Gastrocnemius medialis (tissue), 4 donors: ENCODE data around the gene C12orf60. TPM values are rescaled to one million over a fixed set of nuclear protein-coding genes. Genes with fewer than 3 reads are reported as not detected.
A peak's percentile ranks its signal among the peaks of the same experiment; 100 is the strongest.

Experiments used
- ATAC-seq, 2 donors: fragments of 150-250 bp; one replicate each; pipeline ENCODE4 v1.9.1; 2016
- DNase-seq, 2 donors: peaks; one replicate each; pipeline ENCODE4 v3.0.0-alpha.2; 2019
- H3K27ac ChIP-seq, 4 donors: fragments of 200-600 bp; sonication (generic); 1 replicate in 1 of 4; 2 replicates in 3 of 4; pipeline ENCODE4 v1.5.1; 2016 to 2018; ENCODE audit warnings: mild to moderate bottlenecking in 2 of 4, moderate library complexity in 1 of 4
- H3K27me3 ChIP-seq, 3 donors: fragments of 200-600 bp; sonication (generic) in 2 of 3; 1 replicate in 1 of 3; 2 replicates in 2 of 3; pipeline versions ENCODE4 v1.5.1 to v1.6.0; 2016 to 2019; ENCODE audit warnings: mild to moderate bottlenecking in 1 of 3, moderate library complexity in 1 of 3
- H3K36me3 ChIP-seq, 2 donors: fragments of 200-600 bp; sonication (generic) in 1 of 2; one replicate each; pipeline ENCODE4 v1.5.1; 2017 to 2018
- H3K4me1 ChIP-seq, 2 donors: fragments of 200-600 bp; sonication (generic) in 1 of 2; one replicate each; pipeline ENCODE4 v1.5.1; 2016 to 2017; ENCODE audit warnings: mild to moderate bottlenecking in 2 of 2
- H3K4me3 ChIP-seq, 4 donors: fragments of 200-600 bp; sonication (generic) in 3 of 4; 1 replicate in 1 of 4; 2 replicates in 3 of 4; pipeline ENCODE4 v1.5.1; 2016 to 2019; ENCODE audit warnings: mild to moderate bottlenecking in 2 of 4
- H3K9me3 ChIP-seq, 3 donors: fragments of 200-600 bp; sonication (generic) in 2 of 3; 1 replicate in 1 of 3; 2 replicates in 2 of 3; pipeline ENCODE4 v1.5.1; 2016 to 2019
- POLR2A ChIP-seq, 2 donors: fragments of 450-650 bp; IDR thresholded peaks; one replicate each; pipeline ENCODE4 v1.6.1; 2017; ENCODE audit warnings: antibody characterized with exemption in 2 of 2, mild to moderate bottlenecking in 2 of 2, moderate library complexity in 2 of 2
- in situ Hi-C, 4 donors: fragments of 200-750 bp; cut with MboI; loops; one replicate each; pipeline versions ENCODE4 v1.15.0 to v1.8.0; 2017; ENCODE audit warnings: low sequenced_read_pairs in 4 of 4
- intact Hi-C: fragments of 100-400 bp; cut with DNase I; formaldehyde crosslinking; loops from one replicate; pipeline ENCODE4 v1.15.1; 2023; ENCODE audit warnings: low total_unique reads
- total RNA-seq, 4 donors: library from RNA; depleted of rRNA; stranded (reverse); fragments of >200 nt; gene quantifications; one replicate each; pipeline versions ENCODE4 v1.1.0 to v1.2.3, GENCODE V29; 2016
- TF ChIP-seq, protein P1 (sequence below), 5 experiments: fragments of 450-650 bp in 3 of 5; fragments of 200-600 bp in 2 of 5; sonication (generic) in 2 of 5; IDR thresholded peaks in 4 of 5; conservative IDR thresholded peaks in 1 of 5; 1 replicate in 4 of 5; 2 replicates in 1 of 5; pipeline ENCODE4 v1.5.1; 2016 to 2019; ENCODE audit warnings: antibody characterized with exemption in 5 of 5, mild to moderate bottlenecking in 3 of 5, moderate library complexity in 3 of 5

The C12orf60 gene
- total RNA-seq, 4 donors from 2014 or later: 0.33 to 3.8 TPM; not detected in 2

DNA sequence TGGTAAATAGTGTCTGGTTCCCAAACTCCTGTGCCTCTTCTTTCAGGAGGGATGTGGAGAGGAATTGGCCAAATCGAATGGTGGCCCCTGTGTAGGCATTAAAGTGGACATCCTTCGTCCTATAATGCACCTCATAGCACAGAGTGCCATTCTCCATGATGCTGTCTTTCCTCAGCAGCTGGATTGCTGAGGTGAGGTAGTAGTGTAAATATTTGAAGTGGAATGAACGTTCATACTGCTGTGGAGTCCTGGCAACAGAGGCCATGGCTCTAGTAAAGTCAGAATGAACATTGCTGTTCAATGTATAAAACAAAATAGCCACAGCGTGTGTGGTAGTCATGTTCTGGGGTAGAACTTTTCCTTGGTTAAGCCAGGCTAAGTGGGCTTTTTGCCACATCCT is 37.1 kb downstream of the C12orf60 start:
- DNase-seq: no peak
- no peaks in the 10 kb centered on the region for H3K9me3 ChIP-seq
- no peaks in the 10 kb centered on the region for H3K27me3 ChIP-seq
- TF ChIP-seq, protein P1, sequence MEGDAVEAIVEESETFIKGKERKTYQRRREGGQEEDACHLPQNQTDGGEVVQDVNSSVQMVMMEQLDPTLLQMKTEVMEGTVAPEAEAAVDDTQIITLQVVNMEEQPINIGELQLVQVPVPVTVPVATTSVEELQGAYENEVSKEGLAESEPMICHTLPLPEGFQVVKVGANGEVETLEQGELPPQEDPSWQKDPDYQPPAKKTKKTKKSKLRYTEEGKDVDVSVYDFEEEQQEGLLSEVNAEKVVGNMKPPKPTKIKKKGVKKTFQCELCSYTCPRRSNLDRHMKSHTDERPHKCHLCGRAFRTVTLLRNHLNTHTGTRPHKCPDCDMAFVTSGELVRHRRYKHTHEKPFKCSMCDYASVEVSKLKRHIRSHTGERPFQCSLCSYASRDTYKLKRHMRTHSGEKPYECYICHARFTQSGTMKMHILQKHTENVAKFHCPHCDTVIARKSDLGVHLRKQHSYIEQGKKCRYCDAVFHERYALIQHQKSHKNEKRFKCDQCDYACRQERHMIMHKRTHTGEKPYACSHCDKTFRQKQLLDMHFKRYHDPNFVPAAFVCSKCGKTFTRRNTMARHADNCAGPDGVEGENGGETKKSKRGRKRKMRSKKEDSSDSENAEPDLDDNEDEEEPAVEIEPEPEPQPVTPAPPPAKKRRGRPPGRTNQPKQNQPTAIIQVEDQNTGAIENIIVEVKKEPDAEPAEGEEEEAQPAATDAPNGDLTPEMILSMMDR (IDR thresholded peaks at IDR 0.05 in 4 of 5, conservative IDR thresholded peaks at IDR 0.05 in 1 of 5): no peak
- no peak for TF ChIP-seq POLR2A (IDR thresholded peaks at IDR 0.05)
- intact Hi-C loops (no loop called here), in situ Hi-C loops (loop anchor here (5.0 to 25.0 kb wide), 6 partner anchors 154 to 424 kb away; partner anchors contain the start of gene RERG (in 1 of the 4))
- peak overlapping the region in 1 of 4 donors; percentile 60 for H3K27ac ChIP-seq
- no peak for ATAC-seq
- H3K4me3 ChIP-seq: no peak overlapping the region
- H3K36me3 ChIP-seq: no peaks in the 10 kb centered on the region
- H3K4me1 ChIP-seq: peaks cover 22 to 25% of the 10 kb centered on the region in 2 donors

DNA sequence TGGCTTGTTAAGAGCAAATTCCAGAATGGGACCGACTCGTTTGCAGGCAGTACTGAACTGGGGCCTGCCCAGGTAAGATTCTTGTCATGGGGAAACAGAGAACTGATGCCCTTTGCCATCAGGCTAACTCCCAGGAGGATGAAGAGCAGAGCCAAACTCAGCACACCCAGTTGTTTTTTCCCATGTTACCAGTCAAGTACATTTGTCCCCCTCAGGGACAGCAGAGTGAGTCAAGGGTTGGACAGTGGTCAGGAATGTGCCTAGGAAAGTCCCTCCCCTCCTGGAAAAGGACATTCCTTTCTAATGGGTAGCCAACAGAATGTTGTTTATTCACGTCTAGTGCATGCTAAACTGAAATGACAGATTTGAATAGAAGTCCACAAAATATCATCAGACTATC is 38.3 kb downstream of the C12orf60 start:
- TF ChIP-seq, protein P1 (IDR thresholded peaks at IDR 0.05 in 4 of 5, conservative IDR thresholded peaks at IDR 0.05 in 1 of 5): no peak
- ATAC-seq (peak; percentile 86 to 88), DNase-seq (peak; percentile 31 to 56)
- Histone ChIP-seq H3K36me3 (no peaks in the 10 kb centered on the region), H3K4me1 (peaks cover 22 to 35% of the 10 kb centered on the region in 2 donors), H3K27me3 (no peaks in the 10 kb centered on the region), H3K4me3 (no peak overlapping the region), H3K9me3 (no peaks in the 10 kb centered on the region), H3K27ac (peak overlapping the region; percentile 29 to 67 (median 62))
- in situ Hi-C loops: loop anchor here (5.0 to 25.0 kb wide), 6 partner anchors 153 to 423 kb away; partner anchors contain the start of gene RERG (in 1 of the 4)
- intact Hi-C loops: no loop called here

DNA sequence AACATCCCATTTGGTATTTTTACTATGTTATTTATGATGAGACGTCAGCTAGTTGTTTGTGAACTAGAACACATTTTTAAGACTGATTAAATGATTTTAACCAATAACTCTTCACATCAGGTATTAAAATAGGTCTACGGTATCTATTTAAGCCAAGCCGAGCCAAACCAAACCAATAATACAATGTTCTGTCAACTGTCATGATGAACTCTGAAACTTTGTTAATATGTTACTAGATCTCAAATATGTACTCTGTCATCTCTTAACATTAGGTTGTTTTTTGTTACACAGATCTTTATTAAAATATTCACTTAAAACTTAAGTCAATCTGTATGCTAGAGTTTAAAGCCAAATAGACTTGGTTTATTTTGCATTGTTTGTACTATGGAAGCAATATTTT is 38.8 kb downstream of the C12orf60 start:
- in situ Hi-C loops (loop anchor here (5.0 to 25.0 kb wide), 6 partner anchors 152 to 422 kb away; partner anchors contain the start of gene RERG (in 1 of the 4)), intact Hi-C loops (no loop called here)
- DNase-seq: no peak
- peak overlapping the region; percentile 29 to 67 (median 62) for H3K27ac ChIP-seq
- no peaks in the 10 kb centered on the region for H3K9me3 ChIP-seq
- no peaks in the 10 kb centered on the region for H3K27me3 ChIP-seq
- H3K4me3 ChIP-seq: peak overlapping the region in 1 of 4 donors; percentile 8
- TF ChIP-seq, protein P1 (IDR thresholded peaks at IDR 0.05 in 4 of 5, conservative IDR thresholded peaks at IDR 0.05 in 1 of 5): no peak
- TF ChIP-seq POLR2A (IDR thresholded peaks at IDR 0.05): no peak
- ATAC-seq: no peak
- H3K36me3 ChIP-seq: no peaks in the 10 kb centered on the region
- peaks cover 24 to 40% of the 10 kb centered on the region in 2 donors for H3K4me1 ChIP-seq

DNA sequence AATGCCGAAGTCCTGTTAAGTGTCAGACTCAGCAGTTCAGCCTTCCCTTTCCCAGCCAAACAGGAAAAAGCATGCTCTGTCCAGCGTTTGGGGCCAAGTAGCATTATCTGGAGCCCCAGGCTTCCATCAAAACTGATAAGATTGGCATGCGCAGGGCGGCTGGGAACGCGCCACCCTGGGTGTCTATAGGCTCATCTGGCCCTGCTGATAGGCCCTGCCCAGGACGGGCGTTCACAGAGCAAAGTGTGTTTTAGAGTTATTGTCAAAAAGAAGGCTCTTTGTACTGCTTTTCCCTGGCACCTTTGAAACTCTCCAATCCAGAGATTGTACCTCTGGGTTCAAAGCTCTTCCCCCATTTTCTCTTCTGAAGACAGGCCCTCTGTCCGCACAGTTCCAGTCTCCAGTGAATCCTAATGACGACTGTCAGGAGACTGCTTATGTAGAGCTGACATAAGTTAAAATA is 40.0 kb downstream of the C12orf60 start, which contains the start of gene ART4:
Gene ART4 (minus strand): TSS at position 102 of the 463 bp plus-strand sequence. CDS start 413 bp downstream, outside the sequence.
- DNase-seq (no peak), ATAC-seq (no peak)
- no peaks in the 10 kb centered on the region for H3K36me3 ChIP-seq
- intact Hi-C loops (no loop called here), in situ Hi-C loops (loop anchor here (5.0 to 25.0 kb wide), 6 partner anchors 151 to 421 kb away; partner anchors contain the start of gene RERG (in 1 of the 4))
- peak within 1 kb of the TSS; percentile 29 to 67 (median 62) for H3K27ac ChIP-seq
- H3K27me3 ChIP-seq: no peaks in the 10 kb centered on the region
- no peak for TF ChIP-seq POLR2A (IDR thresholded peaks at IDR 0.05)
- TF ChIP-seq, protein P1 (IDR thresholded peaks at IDR 0.05 in 4 of 5, conservative IDR thresholded peaks at IDR 0.05 in 1 of 5): no peak
- H3K4me3 ChIP-seq: peak within 1 kb of the TSS in 1 of 4 donors; percentile 8
- no peaks in the 10 kb centered on the region for H3K9me3 ChIP-seq
- H3K4me1 ChIP-seq: peaks cover 29 to 43% of the 10 kb centered on the region in 2 donors
